Thyroid gland (tissue), 4 donors: ENCODE results near the gene C19orf47.

Experiments
- CTCF ChIP-seq, 6 experiments: fragments of 200-600 bp in 3 of 6; fragments of 450-650 bp in 3 of 6; sonication (generic) in 3 of 6; IDR thresholded peaks; one replicate each; pipeline ENCODE4 v1.5.1; 2016 to 2019; ENCODE audit warnings: antibody characterized with exemption in 6 of 6, mild to moderate bottlenecking in 2 of 6, inconsistent platforms in 1 of 6, moderate library complexity in 1 of 6
- POLR2A ChIP-seq, 2 donors: fragments of 450-650 bp; IDR thresholded peaks; one replicate each; pipeline ENCODE4 v1.6.1; 2017; ENCODE audit warnings: antibody characterized with exemption in 2 of 2, mild to moderate bottlenecking in 2 of 2, moderate library complexity in 1 of 2

- no peak for TF ChIP-seq POLR2A (IDR thresholded peaks at IDR 0.05)
- no peak for TF ChIP-seq CTCF (IDR thresholded peaks at IDR 0.05)
These were observed 17.6 kb upstream of the C19orf47 start for GRCh38 chr19:40365613-40366401.
